ENCODE results near the gene MEGF6.

Gene MEGF6, protein sequence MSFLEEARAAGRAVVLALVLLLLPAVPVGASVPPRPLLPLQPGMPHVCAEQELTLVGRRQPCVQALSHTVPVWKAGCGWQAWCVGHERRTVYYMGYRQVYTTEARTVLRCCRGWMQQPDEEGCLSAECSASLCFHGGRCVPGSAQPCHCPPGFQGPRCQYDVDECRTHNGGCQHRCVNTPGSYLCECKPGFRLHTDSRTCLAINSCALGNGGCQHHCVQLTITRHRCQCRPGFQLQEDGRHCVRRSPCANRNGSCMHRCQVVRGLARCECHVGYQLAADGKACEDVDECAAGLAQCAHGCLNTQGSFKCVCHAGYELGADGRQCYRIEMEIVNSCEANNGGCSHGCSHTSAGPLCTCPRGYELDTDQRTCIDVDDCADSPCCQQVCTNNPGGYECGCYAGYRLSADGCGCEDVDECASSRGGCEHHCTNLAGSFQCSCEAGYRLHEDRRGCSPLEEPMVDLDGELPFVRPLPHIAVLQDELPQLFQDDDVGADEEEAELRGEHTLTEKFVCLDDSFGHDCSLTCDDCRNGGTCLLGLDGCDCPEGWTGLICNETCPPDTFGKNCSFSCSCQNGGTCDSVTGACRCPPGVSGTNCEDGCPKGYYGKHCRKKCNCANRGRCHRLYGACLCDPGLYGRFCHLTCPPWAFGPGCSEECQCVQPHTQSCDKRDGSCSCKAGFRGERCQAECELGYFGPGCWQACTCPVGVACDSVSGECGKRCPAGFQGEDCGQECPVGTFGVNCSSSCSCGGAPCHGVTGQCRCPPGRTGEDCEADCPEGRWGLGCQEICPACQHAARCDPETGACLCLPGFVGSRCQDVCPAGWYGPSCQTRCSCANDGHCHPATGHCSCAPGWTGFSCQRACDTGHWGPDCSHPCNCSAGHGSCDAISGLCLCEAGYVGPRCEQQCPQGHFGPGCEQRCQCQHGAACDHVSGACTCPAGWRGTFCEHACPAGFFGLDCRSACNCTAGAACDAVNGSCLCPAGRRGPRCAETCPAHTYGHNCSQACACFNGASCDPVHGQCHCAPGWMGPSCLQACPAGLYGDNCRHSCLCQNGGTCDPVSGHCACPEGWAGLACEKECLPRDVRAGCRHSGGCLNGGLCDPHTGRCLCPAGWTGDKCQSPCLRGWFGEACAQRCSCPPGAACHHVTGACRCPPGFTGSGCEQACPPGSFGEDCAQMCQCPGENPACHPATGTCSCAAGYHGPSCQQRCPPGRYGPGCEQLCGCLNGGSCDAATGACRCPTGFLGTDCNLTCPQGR (N-terminal part only)

GRCh38 chr1:3611170-3612019, at the start of gene MEGF6:
MEGF6 (minus strand) TSS chr1:3611508; CDS start chr1:3611268, 240 bp downstream.
- no peaks in the 10 kb centered on the region for H3K36me3 ChIP-seq (replicated peaks; ENCODE audit: low read depth, low read length)
- no peaks in the 10 kb centered on the region for H4K20me1 ChIP-seq (ENCODE audit: insufficient read depth, low read length)
- no peaks in the 10 kb centered on the region for H3K79me2 ChIP-seq (ENCODE audit: low read length)
- TF ChIP-seq CTCF (IDR thresholded peaks at IDR 0.05; ENCODE audit: low read depth, low read length) = no peak
- no peak for TF ChIP-seq EZH2phosphoT487 (IDR thresholded peaks at IDR 0.05; ENCODE audit: low read depth)
- H3K4me3 ChIP-seq (ENCODE audit: low read length) = no peak within 1 kb of the TSS
- H2AFZ ChIP-seq (ENCODE audit: low read depth, low read length) = no peak within 1 kb of the TSS
- no peak within 1 kb of the TSS for H3K4me2 ChIP-seq (ENCODE audit: low read length)
- H3K9ac ChIP-seq (ENCODE audit: low read length) = no peak within 1 kb of the TSS
- H3K27me3 ChIP-seq (ENCODE audit: low read depth, low read length) = peaks cover 12% of the 10 kb centered on the region
- H3K27ac ChIP-seq (ENCODE audit: low read length) = no peak within 1 kb of the TSS
- H3K4me1 ChIP-seq (ENCODE audit: low read length) = no peaks in the 10 kb centered on the region
- no peaks in the 10 kb centered on the region for H3K9me3 ChIP-seq (ENCODE audit: insufficient read depth, low read length)

- Histone ChIP-seq H3K4me2 (ENCODE audit: low read length) (peak overlapping the region; percentile 29), H3K9ac (ENCODE audit: low read length) (no peak overlapping the region), H3K36me3 (replicated peaks; ENCODE audit: low read depth, low read length) (no peaks in the 10 kb centered on the region), H3K4me1 (ENCODE audit: low read length) (peaks cover 52% of the 10 kb centered on the region), H2AFZ (ENCODE audit: low read depth, low read length) (no peak overlapping the region), H3K27me3 (ENCODE audit: low read depth, low read length) (peaks cover 42% of the 10 kb centered on the region), H3K4me3 (ENCODE audit: low read length) (no peak overlapping the region), H3K79me2 (ENCODE audit: low read length) (no peaks in the 10 kb centered on the region), H3K27ac (ENCODE audit: low read length) (no peak overlapping the region), H4K20me1 (ENCODE audit: insufficient read depth, low read length) (no peaks in the 10 kb centered on the region), H3K9me3 (ENCODE audit: insufficient read depth, low read length) (no peaks in the 10 kb centered on the region)
- TF ChIP-seq CTCF (IDR thresholded peaks at IDR 0.05; ENCODE audit: low read depth, low read length) (no peak), EZH2phosphoT487 (IDR thresholded peaks at IDR 0.05; ENCODE audit: low read depth) (no peak)
Measured at GRCh38 chr1:3660704-3661103, 49.4 kb upstream of the MEGF6 start.

- Histone ChIP-seq H3K27me3 (ENCODE audit: low read depth, low read length) (peaks cover 49% of the 10 kb centered on the region), H3K9ac (ENCODE audit: low read length) (no peak overlapping the region), H3K4me1 (ENCODE audit: low read length) (peaks cover 41% of the 10 kb centered on the region), H4K20me1 (ENCODE audit: insufficient read depth, low read length) (no peaks in the 10 kb centered on the region), H3K9me3 (ENCODE audit: insufficient read depth, low read length) (no peaks in the 10 kb centered on the region), H3K4me2 (ENCODE audit: low read length) (no peak overlapping the region), H2AFZ (ENCODE audit: low read depth, low read length) (no peak overlapping the region), H3K27ac (ENCODE audit: low read length) (no peak overlapping the region), H3K4me3 (ENCODE audit: low read length) (no peak overlapping the region), H3K79me2 (ENCODE audit: low read length) (no peaks in the 10 kb centered on the region), H3K36me3 (replicated peaks; ENCODE audit: low read depth, low read length) (no peaks in the 10 kb centered on the region)
- TF ChIP-seq CTCF (IDR thresholded peaks at IDR 0.05; ENCODE audit: low read depth, low read length) (no peak), EZH2phosphoT487 (IDR thresholded peaks at IDR 0.05; ENCODE audit: low read depth) (no peak)
Measured at GRCh38 chr1:3659093-3659492, 47.8 kb upstream of the MEGF6 start.

All from OCI-LY3 (cell line).